Mesothelial cell of epicardium (in vitro differentiated cells): ENCODE results near the gene PPP1R14B. TPM values are rescaled to one million over a fixed set of nuclear protein-coding genes. Genes with fewer than 3 reads are reported as not detected.

Source experiments
- DNase-seq, 2 experiments: peaks; one replicate each; pipeline ENCODE4 v3.0.0; 2021; ENCODE audit warnings: low spot score in 2 of 2; ENCODE audit not compliant: unreplicated experiment in 2 of 2
- H3K27ac Mint-ChIP-seq: 2 replicates; pipeline ENCODE4 v1.8.0; 2021; ENCODE audit warnings: mixed read lengths
- H3K27me3 Mint-ChIP-seq: 2 replicates; pipeline ENCODE4 v1.8.0; 2021; ENCODE audit warnings: low read depth, mixed read lengths
- H3K36me3 Mint-ChIP-seq: 2 replicates; pipeline ENCODE4 v1.8.0; 2021; ENCODE audit warnings: mixed read lengths
- H3K4me1 Mint-ChIP-seq: 2 replicates; pipeline ENCODE4 v1.8.0; 2021; ENCODE audit warnings: mixed read lengths
- H3K4me3 Mint-ChIP-seq: 2 replicates; pipeline ENCODE4 v1.8.0; 2021; ENCODE audit warnings: mild to moderate bottlenecking, moderate library complexity, mixed read lengths
- H3K9me3 Mint-ChIP-seq: 2 replicates; pipeline ENCODE4 v1.8.0; 2021; ENCODE audit warnings: mixed read lengths
- total RNA-seq: library from RNA; stranded (reverse); gene quantifications from 3 replicates; pipeline ENCODE4 v1.2.1, GENCODE V29; 2021
- TF ChIP-seq, protein P1 (sequence below): fragments of 200-600 bp; sonication (generic); IDR thresholded peaks from one replicate; pipeline ENCODE4 v1.5.0; 2021; ENCODE audit warnings: antibody characterized with exemption; ENCODE audit not compliant: unreplicated experiment

The PPP1R14B gene
- total RNA-seq, 1 donor from 2014 or later: 131 TPM

DNA sequence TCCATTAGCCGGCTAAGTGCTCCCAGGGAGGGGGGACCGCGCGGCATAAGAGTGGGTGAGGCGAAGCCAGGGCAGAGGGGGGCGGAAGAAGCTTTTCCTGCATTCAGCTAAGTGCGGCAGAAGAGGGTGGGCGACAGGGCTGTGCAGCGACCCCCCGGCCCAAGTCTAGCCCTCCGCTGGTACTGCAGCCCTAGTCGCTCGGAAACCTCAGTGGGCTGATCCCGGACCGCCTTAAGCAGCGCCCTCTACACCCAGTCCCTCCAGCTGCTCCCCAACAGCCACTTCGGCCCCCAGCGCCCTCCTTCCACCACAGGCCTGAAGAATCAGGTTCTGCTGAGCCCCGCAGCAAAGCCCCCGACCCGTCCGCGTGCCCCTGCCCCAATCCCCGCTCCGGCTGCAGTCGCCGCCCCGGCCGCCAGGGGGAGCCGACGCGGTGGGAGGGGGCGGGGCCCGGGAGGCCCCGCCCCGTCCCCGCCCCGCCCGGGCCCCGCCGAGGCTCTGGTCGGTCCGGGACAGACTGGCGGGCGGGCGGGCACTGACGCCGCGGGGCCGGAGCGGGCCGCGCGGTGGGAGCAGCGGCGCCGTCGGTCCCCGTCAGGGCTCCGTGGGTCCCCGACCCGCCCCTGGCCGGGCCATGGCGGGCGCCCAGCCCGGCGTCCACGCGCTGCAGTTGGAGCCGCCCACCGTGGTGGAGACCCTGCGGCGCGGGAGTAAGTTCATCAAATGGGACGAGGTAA is 4.4 kb upstream of the PPP1R14B start, which contains the start of gene PLCB3:
Gene PLCB3, plus strand, starts transcription at position 515 of the 737 bp plus-strand sequence. Its CDS starts 120 bp downstream, at position 635.
- Mint-ChIP-seq H3K27ac (peak within 1 kb of the TSS; percentile 73), H3K36me3 (no peaks in the 10 kb centered on the region), H3K9me3 (no peaks in the 10 kb centered on the region), H3K4me1 (peaks cover 16% of the 10 kb centered on the region), H3K27me3 (no peaks in the 10 kb centered on the region), H3K4me3 (peak within 1 kb of the TSS; percentile 83)
- TF ChIP-seq, protein P1, sequence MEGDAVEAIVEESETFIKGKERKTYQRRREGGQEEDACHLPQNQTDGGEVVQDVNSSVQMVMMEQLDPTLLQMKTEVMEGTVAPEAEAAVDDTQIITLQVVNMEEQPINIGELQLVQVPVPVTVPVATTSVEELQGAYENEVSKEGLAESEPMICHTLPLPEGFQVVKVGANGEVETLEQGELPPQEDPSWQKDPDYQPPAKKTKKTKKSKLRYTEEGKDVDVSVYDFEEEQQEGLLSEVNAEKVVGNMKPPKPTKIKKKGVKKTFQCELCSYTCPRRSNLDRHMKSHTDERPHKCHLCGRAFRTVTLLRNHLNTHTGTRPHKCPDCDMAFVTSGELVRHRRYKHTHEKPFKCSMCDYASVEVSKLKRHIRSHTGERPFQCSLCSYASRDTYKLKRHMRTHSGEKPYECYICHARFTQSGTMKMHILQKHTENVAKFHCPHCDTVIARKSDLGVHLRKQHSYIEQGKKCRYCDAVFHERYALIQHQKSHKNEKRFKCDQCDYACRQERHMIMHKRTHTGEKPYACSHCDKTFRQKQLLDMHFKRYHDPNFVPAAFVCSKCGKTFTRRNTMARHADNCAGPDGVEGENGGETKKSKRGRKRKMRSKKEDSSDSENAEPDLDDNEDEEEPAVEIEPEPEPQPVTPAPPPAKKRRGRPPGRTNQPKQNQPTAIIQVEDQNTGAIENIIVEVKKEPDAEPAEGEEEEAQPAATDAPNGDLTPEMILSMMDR: peak; percentile 85
- peak in 1 of 2 experiments; percentile 77 for DNase-seq

DNA sequence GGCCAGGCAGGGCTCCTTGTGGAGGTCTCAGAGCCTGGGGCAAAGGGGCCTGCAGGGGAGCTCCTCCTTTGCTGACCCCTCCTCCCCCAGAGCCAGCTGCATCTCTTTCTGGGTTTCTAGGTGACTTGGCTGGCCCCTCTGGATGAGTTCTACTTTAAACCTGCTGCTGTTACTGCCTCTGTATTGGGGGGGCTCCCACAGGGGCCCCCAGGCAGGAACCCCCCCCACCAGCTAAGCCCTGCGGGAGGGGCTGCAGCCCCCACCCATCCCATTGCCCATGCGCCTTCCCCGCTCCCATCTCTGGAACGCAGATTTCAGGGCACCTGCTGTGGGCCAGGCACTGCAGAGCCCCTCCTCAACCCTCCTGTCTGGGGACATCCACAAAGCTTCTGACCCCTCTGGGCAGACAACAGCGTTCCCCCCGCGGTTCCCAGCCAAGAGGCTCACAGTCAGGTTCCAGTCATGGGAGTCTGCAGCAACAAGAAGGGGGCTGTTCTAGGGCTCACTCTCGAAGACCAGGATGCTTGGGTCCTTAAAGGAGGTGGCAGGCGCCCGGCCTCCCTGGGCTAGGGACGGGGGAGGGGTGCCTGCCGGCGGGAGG is 3.8 kb upstream of the PPP1R14B start:
- H3K27ac Mint-ChIP-seq: no peak overlapping the region
- TF ChIP-seq, protein P1: no peak
- H3K9me3 Mint-ChIP-seq: no peaks in the 10 kb centered on the region
- H3K27me3 Mint-ChIP-seq: no peaks in the 10 kb centered on the region
- H3K4me3 Mint-ChIP-seq: peak overlapping the region; percentile 75
- no peak for DNase-seq
- peaks cover 20% of the 10 kb centered on the region for H3K4me1 Mint-ChIP-seq
- no peaks in the 10 kb centered on the region for H3K36me3 Mint-ChIP-seq

- H3K4me1 Mint-ChIP-seq: peaks cover 21% of the 10 kb centered on the region
- DNase-seq: no peak
- no peak overlapping the region for H3K27ac Mint-ChIP-seq
- H3K4me3 Mint-ChIP-seq: peak overlapping the region; percentile 28
- no peaks in the 10 kb centered on the region for H3K9me3 Mint-ChIP-seq
- H3K27me3 Mint-ChIP-seq: no peaks in the 10 kb centered on the region
- H3K36me3 Mint-ChIP-seq: no peaks in the 10 kb centered on the region
- TF ChIP-seq, protein P1: no peak
Measured at GRCh38 chr11:64249563-64250414, 3.0 kb upstream of the PPP1R14B start.

GRCh38 chr11:64249038-64249437 is 2.3 kb upstream of the PPP1R14B start:
- TF ChIP-seq, protein P1: no peak
- Mint-ChIP-seq H3K27me3 (no peaks in the 10 kb centered on the region), H3K4me1 (peaks cover 21% of the 10 kb centered on the region), H3K27ac (no peak overlapping the region), H3K36me3 (no peaks in the 10 kb centered on the region), H3K9me3 (no peaks in the 10 kb centered on the region), H3K4me3 (no peak overlapping the region)
- DNase-seq: no peak

DNA sequence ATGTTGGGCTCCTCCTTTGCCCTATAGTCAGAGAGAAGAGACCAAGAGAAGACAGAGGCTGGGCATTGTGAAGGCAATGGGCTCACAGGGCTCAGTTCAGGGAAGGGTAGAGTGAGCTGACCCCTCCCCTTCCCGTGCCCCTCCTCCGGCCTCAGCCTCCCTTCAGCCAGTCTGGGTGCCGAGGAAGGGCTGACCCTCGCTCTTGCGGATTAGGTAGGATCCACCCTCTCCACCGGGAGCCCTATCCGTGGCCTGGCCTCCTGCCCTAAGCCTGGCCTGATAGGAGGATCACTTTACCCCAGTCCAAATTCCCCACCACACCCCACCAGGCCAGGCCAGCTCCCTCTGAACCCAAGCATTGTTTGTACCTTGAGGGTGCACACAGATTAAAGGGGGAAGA is 1.8 kb upstream of the PPP1R14B start:
- DNase-seq: no peak
- no peaks in the 10 kb centered on the region for H3K36me3 Mint-ChIP-seq
- no peak overlapping the region for H3K4me3 Mint-ChIP-seq
- no peaks in the 10 kb centered on the region for H3K9me3 Mint-ChIP-seq
- H3K4me1 Mint-ChIP-seq: peaks cover 21% of the 10 kb centered on the region
- no peaks in the 10 kb centered on the region for H3K27me3 Mint-ChIP-seq
- TF ChIP-seq, protein P1: no peak
- no peak overlapping the region for H3K27ac Mint-ChIP-seq
